Spinal cord (tissue), 10 donors: ENCODE data around the gene ZP2. TPM values are rescaled to one million over a fixed set of nuclear protein-coding genes. Genes with fewer than 3 reads are reported as not detected.
"Not testable (repeated sequence)": the region's sequence is repeated elsewhere in the genome, so short reads cannot be mapped to it uniquely, and the experiment has no call there.

Experiments
- DNase-seq, 6 donors: peaks; one replicate each; pipeline versions ENCODE4 v3.0.0 to v3.0.0-alpha.2; 2013 to 2015; ENCODE audit warnings: low spot score in 6 of 6, low read depth in 4 of 6
- H3K27ac ChIP-seq: one replicate; pipeline ENCODE4 v1.5.1; 2013; ENCODE audit warnings: low read depth, low read length, control low read depth
- H3K27me3 ChIP-seq: one replicate; pipeline ENCODE4 v1.6.1; 2013; ENCODE audit warnings: low read length; ENCODE audit not compliant: control insufficient read depth, insufficient read depth
- H3K36me3 ChIP-seq: one replicate; pipeline ENCODE4 v1.6.1; 2013; ENCODE audit warnings: low read length; ENCODE audit not compliant: control insufficient read depth, insufficient read depth
- H3K4me1 ChIP-seq: one replicate; pipeline ENCODE4 v1.6.1; 2013; ENCODE audit warnings: low read length; ENCODE audit not compliant: control insufficient read depth, insufficient read depth
- H3K4me3 ChIP-seq: one replicate; pipeline ENCODE4 v1.5.1; 2013; ENCODE audit warnings: low read depth, low read length, control low read depth
- H3K9me3 ChIP-seq: one replicate; pipeline ENCODE4 v1.6.1; 2013; ENCODE audit warnings: low read length; ENCODE audit not compliant: control insufficient read depth, insufficient read depth
- WGBS: methylation state at CpG from one replicate; pipeline ENCODE4 v1.1.5; 2013; ENCODE audit warnings: missing lambda C conversion rate; ENCODE audit not compliant: insufficient coverage; 5-methylcytosine and 5-hydroxymethylcytosine counted together
- long read RNA-seq, 4 donors: transcript quantifications; one replicate each; lab custom pipeline, GENCODE V29; 2026
- polyA plus RNA-seq, 2 donors: library from polyadenylated mRNA; unstranded; fragments of 120-200 nt; gene quantifications; one replicate each; pipeline ENCODE4 v1.2.1, GENCODE V29; 2013; ENCODE audit not compliant: insufficient read length in 2 of 2
- total RNA-seq, 2 donors: library from RNA; depleted of rRNA in 1 of 2; stranded (reverse); fragments of 120-200 nt in 1 of 2; fragments of >200 nt in 1 of 2; gene quantifications; one replicate each; pipeline versions ENCODE4 v1.2.3 to v1.2.4, GENCODE V29; 2013 to 2014
- donor health status: healthy.

The ZP2 gene
- under 1 TPM; 0.17 to 0.20 TPM for total RNA-seq
- polyA plus RNA-seq = not detected
- long read RNA-seq, donor 1 = 0 reads
- long read RNA-seq, donor 2 = 0 reads
- long read RNA-seq, donor 3 = 0 reads
- long read RNA-seq, donor 4 = 0 reads

- H3K27me3 ChIP-seq = no peaks in the 10 kb centered on the region
- no peak for DNase-seq
- no peaks in the 10 kb centered on the region for H3K36me3 ChIP-seq
- H3K9me3 ChIP-seq = no peaks in the 10 kb centered on the region
- no peaks in the 10 kb centered on the region for H3K4me1 ChIP-seq
- no peak within 1 kb of the TSS for H3K4me3 ChIP-seq
- WGBS = 67% methylated on average over 3 of the region's 5 CpGs
- no peak within 1 kb of the TSS for H3K27ac ChIP-seq
These were observed at the start of gene ZP2 for GRCh38 chr16:21211486-21211885. Gene ZP2 (minus strand): TSS chr16:21211574. CDS start chr16:21211547, 27 bp downstream.

- Histone ChIP-seq H3K4me3 (no peak overlapping the region), H3K4me1 (no peaks in the 10 kb centered on the region), H3K27ac (no peak overlapping the region), H3K27me3 (no peaks in the 10 kb centered on the region), H3K36me3 (no peaks in the 10 kb centered on the region), H3K9me3 (no peaks in the 10 kb centered on the region)
- WGBS = 100% methylated on average over 2 of the region's 4 CpGs
- no peak for DNase-seq
These were observed 45.9 kb upstream of the ZP2 start for GRCh38 chr16:21257284-21257683.

DNA sequence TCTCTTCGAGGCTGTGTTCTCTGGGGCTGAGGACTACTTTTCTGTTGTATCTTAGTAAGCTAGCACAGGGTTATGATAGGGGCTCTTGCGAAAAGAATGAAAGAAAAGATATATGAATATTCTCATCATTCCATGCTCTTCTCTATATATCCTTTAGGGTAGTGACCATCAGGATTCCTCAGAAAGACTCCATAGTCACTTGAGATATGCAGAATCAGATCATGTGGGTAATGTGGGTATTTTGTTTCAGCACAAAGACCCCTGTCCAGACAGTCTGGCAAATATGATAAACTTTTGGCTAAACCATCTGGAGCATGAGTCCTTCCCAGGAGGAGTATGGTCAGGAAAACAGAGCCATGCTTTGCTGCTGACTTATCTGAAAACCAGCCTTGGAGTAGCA lies 45.3 kb upstream of the ZP2 start:
- Histone ChIP-seq H3K4me3 (no peak overlapping the region), H3K9me3 (no peaks in the 10 kb centered on the region), H3K4me1 (no peaks in the 10 kb centered on the region), H3K27me3 (no peaks in the 10 kb centered on the region), H3K36me3 (no peaks in the 10 kb centered on the region), H3K27ac (no peak overlapping the region)
- DNase-seq = no peak
- no CpG with 5 or more reads among the region's 2 CpGs for WGBS

GRCh38 chr16:21253470-21253869 lies 42.1 kb upstream of the ZP2 start:
- no peak overlapping the region for H3K27ac ChIP-seq
- no peak overlapping the region for H3K4me3 ChIP-seq
- no peaks in the 10 kb centered on the region for H3K36me3 ChIP-seq
- H3K4me1 ChIP-seq = no peaks in the 10 kb centered on the region
- 89% methylated on average over 1 of the region's 3 CpGs for WGBS
- H3K9me3 ChIP-seq = no peaks in the 10 kb centered on the region
- DNase-seq = no peak
- no peaks in the 10 kb centered on the region for H3K27me3 ChIP-seq

GRCh38 chr16:21250072-21250923 lies 38.9 kb upstream of the ZP2 start:
- Histone ChIP-seq H3K4me1 (no peaks in the 10 kb centered on the region), H3K4me3 (no peak overlapping the region), H3K27ac (no peak overlapping the region), H3K9me3 (no peaks in the 10 kb centered on the region), H3K36me3 (no peaks in the 10 kb centered on the region), H3K27me3 (no peaks in the 10 kb centered on the region)
- 92% methylated on average over 11 of the region's 15 CpGs for WGBS
- DNase-seq = no peak

- WGBS = no CpG with 5 or more reads among the region's 4 CpGs
- H3K27ac ChIP-seq, H3K4me3 ChIP-seq, DNase-seq, H3K36me3 ChIP-seq, H3K4me1 ChIP-seq, H3K9me3 ChIP-seq, H3K27me3 ChIP-seq: not testable (repeated sequence)
These were observed 36.8 kb upstream of the ZP2 start for GRCh38 chr16:21248179-21248578.

DNA sequence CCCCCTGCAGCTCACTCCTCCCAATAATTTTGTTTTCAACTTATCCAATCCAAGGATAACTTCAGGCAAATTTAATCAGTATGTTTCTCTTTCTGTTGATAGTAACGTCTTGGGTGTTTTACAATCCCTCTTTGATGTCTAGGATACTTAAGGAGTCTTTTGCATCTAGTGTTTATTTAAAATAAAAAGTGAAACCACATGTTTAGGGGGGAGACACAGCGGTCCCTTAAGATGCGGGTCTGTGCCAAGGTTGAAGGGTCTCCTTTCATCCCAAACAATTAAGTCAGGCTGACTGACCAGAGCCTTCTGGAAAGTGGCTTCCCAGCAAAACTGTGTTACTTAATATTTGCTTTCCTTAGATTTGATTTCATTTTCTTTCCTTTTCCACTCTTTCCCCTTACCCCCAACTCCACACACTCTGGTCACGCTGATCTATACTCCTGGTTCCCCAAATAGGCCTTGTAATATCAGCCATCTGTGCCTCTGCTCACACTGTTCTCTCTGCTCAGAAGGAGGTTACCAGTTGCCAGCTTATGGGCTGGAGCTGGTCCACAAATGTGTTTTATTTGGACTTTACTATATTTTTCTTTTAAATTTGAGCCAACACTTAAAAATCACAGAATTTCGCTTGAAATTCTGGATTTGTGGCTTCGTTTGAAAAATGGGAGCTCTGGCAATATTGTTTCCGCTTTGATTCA lies 33.3 kb upstream of the ZP2 start:
- peak in 1 of 6 donors; percentile 83 for DNase-seq
- 100% methylated on average over 1 of the region's 7 CpGs for WGBS
- Histone ChIP-seq H3K4me3 (no peak overlapping the region), H3K4me1 (no peaks in the 10 kb centered on the region), H3K36me3 (no peaks in the 10 kb centered on the region), H3K27ac (no peak overlapping the region), H3K9me3 (no peaks in the 10 kb centered on the region), H3K27me3 (no peaks in the 10 kb centered on the region)

DNA sequence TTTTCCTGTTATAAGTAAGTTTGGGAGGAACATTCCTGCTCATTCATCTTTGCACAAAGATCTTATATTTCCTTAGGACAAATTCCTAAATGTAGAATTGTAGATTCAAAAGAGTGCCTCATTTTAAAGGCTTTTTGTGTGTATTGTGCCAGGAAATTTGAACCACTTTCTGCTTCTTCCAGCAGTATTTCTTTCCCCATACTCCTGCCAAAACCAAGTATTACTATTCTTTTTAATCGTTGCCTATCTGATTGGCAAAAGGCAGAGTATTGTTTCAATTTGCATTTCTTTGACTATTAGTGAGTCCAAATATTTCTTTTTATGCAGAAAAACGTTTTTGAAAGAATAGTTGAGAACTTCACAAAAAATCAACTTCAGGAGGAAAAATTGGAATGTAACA lies 31.4 kb upstream of the ZP2 start:
- peak in 1 of 6 donors; percentile 42 for DNase-seq
- H3K4me3 ChIP-seq = no peak overlapping the region
- no peaks in the 10 kb centered on the region for H3K36me3 ChIP-seq
- H3K27ac ChIP-seq = no peak overlapping the region
- no peaks in the 10 kb centered on the region for H3K27me3 ChIP-seq
- WGBS = no CpG with 5 or more reads among the region's 2 CpGs
- H3K4me1 ChIP-seq = no peaks in the 10 kb centered on the region
- no peaks in the 10 kb centered on the region for H3K9me3 ChIP-seq

GRCh38 chr16:21239646-21240045 lies 28.3 kb upstream of the ZP2 start:
- no peaks in the 10 kb centered on the region for H3K36me3 ChIP-seq
- no peak overlapping the region for H3K4me3 ChIP-seq
- no peak for DNase-seq
- no CpG with 5 or more reads among the region's 4 CpGs for WGBS
- no peak overlapping the region for H3K27ac ChIP-seq
- no peaks in the 10 kb centered on the region for H3K9me3 ChIP-seq
- no peaks in the 10 kb centered on the region for H3K4me1 ChIP-seq
- H3K27me3 ChIP-seq = no peaks in the 10 kb centered on the region
